ENCODE measurements around the gene B4GALT6. TPM values are rescaled to one million over a fixed set of nuclear protein-coding genes. Genes with fewer than 3 reads are reported as not detected.

B4GALT6 gene
- total RNA-seq, 1 experiment from 2014 or later = 1.4 TPM

DNA sequence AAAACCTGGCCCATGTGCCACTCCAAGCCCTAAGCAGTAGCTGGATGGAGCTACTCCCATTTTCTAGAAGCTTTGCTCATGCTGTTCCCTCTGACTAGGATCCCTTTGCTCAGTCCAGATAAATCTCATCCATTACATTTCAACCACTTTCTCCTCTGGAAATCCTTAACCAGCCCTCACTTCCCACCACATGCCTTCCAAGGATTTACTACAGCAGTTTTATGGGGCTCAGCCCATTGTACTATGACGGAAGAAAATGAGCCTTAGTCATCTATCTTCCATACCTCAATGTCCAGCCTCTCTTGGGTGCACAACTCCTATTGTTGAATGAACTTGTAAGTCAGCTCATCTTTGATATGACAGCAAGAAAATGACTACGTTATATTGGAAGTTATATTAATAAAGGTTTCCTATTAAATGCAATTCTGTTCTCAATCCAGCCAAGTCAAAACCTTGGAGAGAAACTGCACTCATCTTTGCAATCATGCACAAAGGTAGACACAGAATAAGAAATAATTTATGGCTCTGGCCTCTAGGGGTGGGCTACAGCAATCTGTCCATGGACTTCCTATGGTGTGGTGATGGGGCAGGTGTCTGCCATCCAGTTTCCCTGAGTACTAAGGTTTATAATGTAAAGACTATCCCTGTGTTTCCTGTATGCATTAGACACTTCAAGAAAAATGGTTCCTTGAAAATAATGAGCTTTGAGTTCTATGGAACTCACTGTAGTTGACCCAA lies 3.4 kb downstream of the B4GALT6 start:
- ATAC-seq (peak; percentile 25; the same call in 1 of the 2 replicates), DNase-seq (peak; percentile 48)
- POLR2A ChIA-PET (ENCODE audit: unreplicated experiment) = no interaction called here
- Histone ChIP-seq H3K9me3 (ENCODE audit: low read length) (no peaks in the 10 kb centered on the region), H3F3A (ENCODE audit: low read length, unreplicated experiment) (no peaks in the 10 kb centered on the region), H3K9ac (ENCODE audit: low read length) (no peak overlapping the region; the same call in 1 of the 2 replicates), H4K20me1 (ENCODE audit: low read length) (no peaks in the 10 kb centered on the region), H3K9me2 (replicated peaks; ENCODE audit: low read length) (no peaks in the 10 kb centered on the region), H3K27ac (ENCODE audit: low read length) (peak overlapping the region; percentile 90), H3K4me3 (ENCODE audit: low read length) (no peak overlapping the region), H2AFZ (ENCODE audit: low read length) (no peak overlapping the region), H3K4me2 (ENCODE audit: low read length) (0 out of 2 replicates have a peak overlapping the region, but pooled peaks have one; percentile 53), H3K36me3 (ENCODE audit: low read depth, low read length) (no peaks in the 10 kb centered on the region), H3K27me3 (ENCODE audit: low read length) (no peaks in the 10 kb centered on the region), H3K79me2 (ENCODE audit: low read length) (no peaks in the 10 kb centered on the region), H3K4me1 (ENCODE audit: insufficient read depth, low read length) (peaks cover 38% of the 10 kb centered on the region)
- CTCF ChIA-PET = no interaction called here
- TF ChIP-seq EZH2 (IDR thresholded peaks at IDR 0.05; ENCODE audit: low read length, unreplicated experiment) (no peak), EZH2phosphoT487 (IDR thresholded peaks at IDR 0.05; ENCODE audit: borderline replicate concordance, low read length) (no peak)
- TF ChIP-seq, protein P1, sequence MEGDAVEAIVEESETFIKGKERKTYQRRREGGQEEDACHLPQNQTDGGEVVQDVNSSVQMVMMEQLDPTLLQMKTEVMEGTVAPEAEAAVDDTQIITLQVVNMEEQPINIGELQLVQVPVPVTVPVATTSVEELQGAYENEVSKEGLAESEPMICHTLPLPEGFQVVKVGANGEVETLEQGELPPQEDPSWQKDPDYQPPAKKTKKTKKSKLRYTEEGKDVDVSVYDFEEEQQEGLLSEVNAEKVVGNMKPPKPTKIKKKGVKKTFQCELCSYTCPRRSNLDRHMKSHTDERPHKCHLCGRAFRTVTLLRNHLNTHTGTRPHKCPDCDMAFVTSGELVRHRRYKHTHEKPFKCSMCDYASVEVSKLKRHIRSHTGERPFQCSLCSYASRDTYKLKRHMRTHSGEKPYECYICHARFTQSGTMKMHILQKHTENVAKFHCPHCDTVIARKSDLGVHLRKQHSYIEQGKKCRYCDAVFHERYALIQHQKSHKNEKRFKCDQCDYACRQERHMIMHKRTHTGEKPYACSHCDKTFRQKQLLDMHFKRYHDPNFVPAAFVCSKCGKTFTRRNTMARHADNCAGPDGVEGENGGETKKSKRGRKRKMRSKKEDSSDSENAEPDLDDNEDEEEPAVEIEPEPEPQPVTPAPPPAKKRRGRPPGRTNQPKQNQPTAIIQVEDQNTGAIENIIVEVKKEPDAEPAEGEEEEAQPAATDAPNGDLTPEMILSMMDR (conservative IDR thresholded peaks at IDR 0.05; ENCODE audit: low read depth, low read length) = no peak
- intact Hi-C loops (cut with micrococcal nuclease) = loop anchor here (5.0 kb wide), 1 partner anchor 34 kb away; no protein-coding TSS in a partner anchor
- BruUV-seq (replicated peaks) = no TSS peak

DNA sequence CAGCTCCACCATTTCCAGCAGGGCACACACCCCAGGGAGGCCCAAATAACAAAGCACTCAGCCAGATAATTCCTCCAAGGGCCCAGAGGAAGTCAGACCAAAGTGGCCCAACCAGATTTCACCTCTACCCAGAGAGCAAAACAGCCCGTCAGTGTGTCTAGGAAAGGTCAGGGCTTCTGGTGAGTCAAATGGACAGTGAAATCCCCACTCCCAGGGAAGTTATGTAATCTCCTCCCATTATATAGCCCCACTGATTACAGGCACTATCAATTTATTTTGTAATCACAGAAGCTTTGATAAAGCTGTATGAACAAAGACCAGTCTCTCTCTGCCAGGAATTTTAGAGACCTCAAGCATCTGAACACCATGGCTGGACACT lies 4.0 kb downstream of the B4GALT6 start:
- ChIA-PET POLR2A (ENCODE audit: unreplicated experiment) (no interaction called here), CTCF (no interaction called here)
- no peak for ATAC-seq
- H3K9me2 ChIP-seq (replicated peaks; ENCODE audit: low read length) = no peaks in the 10 kb centered on the region
- H3K79me2 ChIP-seq (ENCODE audit: low read length) = no peaks in the 10 kb centered on the region
- no peaks in the 10 kb centered on the region for H3K36me3 ChIP-seq (ENCODE audit: low read depth, low read length)
- H3K4me2 ChIP-seq (ENCODE audit: low read length) = 0 out of 2 replicates have a peak overlapping the region, but pooled peaks have one; percentile 53
- no peaks in the 10 kb centered on the region for H3K9me3 ChIP-seq (ENCODE audit: low read length)
- peak overlapping the region; percentile 90 for H3K27ac ChIP-seq (ENCODE audit: low read length)
- peaks cover 38% of the 10 kb centered on the region for H3K4me1 ChIP-seq (ENCODE audit: insufficient read depth, low read length)
- H3K4me3 ChIP-seq (ENCODE audit: low read length) = no peak overlapping the region
- H3K9ac ChIP-seq (ENCODE audit: low read length) = no peak overlapping the region; the same call in 1 of the 2 replicates
- no peaks in the 10 kb centered on the region for H3K27me3 ChIP-seq (ENCODE audit: low read length)
- peak; percentile 12 for DNase-seq
- no peak overlapping the region for H2AFZ ChIP-seq (ENCODE audit: low read length)
- no peaks in the 10 kb centered on the region for H3F3A ChIP-seq (ENCODE audit: low read length, unreplicated experiment)
- TF ChIP-seq EZH2phosphoT487 (IDR thresholded peaks at IDR 0.05; ENCODE audit: borderline replicate concordance, low read length) = no peak
- no peak for TF ChIP-seq EZH2 (IDR thresholded peaks at IDR 0.05; ENCODE audit: low read length, unreplicated experiment)
- TF ChIP-seq, protein P1 (conservative IDR thresholded peaks at IDR 0.05; ENCODE audit: low read depth, low read length) = no peak
- intact Hi-C loops (cut with micrococcal nuclease) = loop anchor here (5.0 kb wide), 1 partner anchor 33 kb away; no protein-coding TSS in a partner anchor
- no peaks in the 10 kb centered on the region for H4K20me1 ChIP-seq (ENCODE audit: low read length)
- BruUV-seq (replicated peaks) = no TSS peak

Measured in PC-3 (cell line).